ENCODE results near the gene RALGPS1. TPM values are rescaled to one million over a fixed set of nuclear protein-coding genes. Genes with fewer than 3 reads are reported as not detected.

The RALGPS1 gene
- total and polyA plus RNA-seq, 3 experiments from 2014 or later = 1.6 to 3.2 (median 2.4) TPM

- Histone ChIP-seq H3K27me3 (ENCODE audit: insufficient read depth, low read length, poor library complexity, severe bottlenecking) (no peaks in the 10 kb centered on the region), H3K9me3 (ENCODE audit: low read length) (no peaks in the 10 kb centered on the region), H3K36me3 (ENCODE audit: insufficient read depth, low read length) (no peaks in the 10 kb centered on the region), H3K4me1 (ENCODE audit: insufficient read depth, low read length) (no peaks in the 10 kb centered on the region), H3K27ac (ENCODE audit: low read depth, low read length) (no peak overlapping the region), H3K4me3 (ENCODE audit: low read length) (no peak overlapping the region)
- ChIA-PET POLR2A (no interaction called here), CTCF (no interaction called here)
- no peak for DNase-seq
- Mint-ChIP-seq H3K4me1 (peaks cover 6 to 9% (median 7%) of the 10 kb centered on the region in 3 donors), H3K36me3 (peaks cover 0 to 11% (median 6%) of the 10 kb centered on the region in 3 donors), H3K27ac (peak overlapping the region in 1 of 8 donors; percentile 33), H3K9me3 (no peaks in the 10 kb centered on the region), H3K27me3 (peaks cover 0 to 3% of the 10 kb centered on the region in 2 donors), H3K4me3 (peak overlapping the region in 1 of 7 donors; percentile 3)
Measured at GRCh38 chr9:126962336-126962735, 47.8 kb downstream of the RALGPS1 start.

DNA sequence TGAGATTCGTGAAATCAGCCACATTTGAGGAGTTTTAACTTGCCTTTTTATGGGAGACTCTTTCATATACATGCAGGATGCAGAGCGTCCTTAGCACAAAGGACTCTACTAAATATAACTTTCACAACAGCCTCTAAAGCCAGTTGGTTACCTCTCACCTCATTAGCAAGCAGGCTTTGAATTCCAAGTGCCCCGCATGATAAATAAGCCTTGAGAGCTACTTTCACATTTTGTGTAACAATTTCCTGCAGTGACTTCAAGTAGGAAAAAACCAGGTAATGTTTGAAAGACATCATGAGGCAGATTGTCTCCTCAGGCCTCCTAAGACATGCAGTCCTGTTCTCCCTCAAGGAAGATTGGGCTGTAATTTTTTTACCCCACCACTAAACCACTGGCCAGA, 50.5 kb downstream of the RALGPS1 start:
- H3K27me3 Mint-ChIP-seq = peaks cover 0 to 4% of the 10 kb centered on the region in 2 donors
- Histone ChIP-seq H3K27me3 (ENCODE audit: insufficient read depth, low read length, poor library complexity, severe bottlenecking) (no peaks in the 10 kb centered on the region), H3K4me1 (ENCODE audit: insufficient read depth, low read length) (no peaks in the 10 kb centered on the region), H3K9me3 (ENCODE audit: low read length) (no peaks in the 10 kb centered on the region), H3K27ac (ENCODE audit: low read depth, low read length) (no peak overlapping the region), H3K4me3 (ENCODE audit: low read length) (no peak overlapping the region), H3K36me3 (ENCODE audit: insufficient read depth, low read length) (no peaks in the 10 kb centered on the region)
- no peak overlapping the region for H3K27ac Mint-ChIP-seq
- ChIA-PET POLR2A (no interaction called here), CTCF (interaction anchor here (0.8 to 2.3 kb wide), 7 partner anchors 8 to 235 kb away, joined by 3 to 13 read pairs (median 5); no protein-coding TSS in a partner anchor)
- no peak for DNase-seq
- H3K4me3 Mint-ChIP-seq = no peak overlapping the region
- peaks cover 0 to 11% (median 6%) of the 10 kb centered on the region in 3 donors for H3K36me3 Mint-ChIP-seq
- peaks cover 4 to 8% (median 7%) of the 10 kb centered on the region in 3 donors for H3K4me1 Mint-ChIP-seq
- H3K9me3 Mint-ChIP-seq = no peaks in the 10 kb centered on the region

DNA sequence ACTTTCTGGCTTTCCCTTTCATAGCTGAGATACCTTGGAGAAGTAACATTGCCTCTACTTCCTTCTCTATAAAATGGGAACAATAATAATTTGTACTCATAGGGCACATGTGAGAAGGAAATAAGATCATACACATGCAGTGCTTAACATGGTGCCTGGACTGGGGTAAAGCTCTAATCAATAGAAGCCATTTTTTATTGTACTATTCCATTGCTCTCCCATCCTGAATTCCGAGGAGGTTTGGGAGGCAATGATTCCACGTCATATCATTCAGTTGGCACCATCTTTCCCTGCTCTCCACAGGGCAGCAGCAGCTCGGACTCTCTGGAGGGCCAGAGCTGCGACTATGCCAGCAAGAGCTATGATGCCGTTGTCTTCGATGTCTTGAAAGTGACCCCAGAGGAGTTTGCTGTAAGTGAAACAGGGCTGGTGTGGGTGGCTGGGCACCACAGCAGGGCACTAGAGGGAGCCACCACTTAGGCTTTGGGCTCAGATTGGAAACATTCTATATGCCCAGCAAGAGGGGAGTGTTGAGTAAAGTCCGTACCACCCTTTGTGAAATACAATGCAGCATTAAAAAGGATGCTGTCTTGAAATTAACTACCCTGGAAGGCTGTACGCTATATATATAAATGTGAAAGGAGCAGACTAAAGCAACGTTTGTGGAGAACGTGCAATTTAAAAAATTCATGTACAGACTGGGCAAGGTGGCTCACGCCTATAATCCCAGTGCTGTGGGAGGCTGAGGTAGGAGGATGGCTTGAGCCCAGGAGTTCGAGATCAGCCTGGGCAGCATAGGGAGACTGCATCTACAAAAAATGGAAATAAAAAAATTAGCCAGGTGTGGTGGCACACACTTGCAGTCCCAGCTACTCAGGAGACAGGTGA, 51.2 kb downstream of the RALGPS1 start:
- Histone ChIP-seq H3K4me1 (ENCODE audit: insufficient read depth, low read length) (no peaks in the 10 kb centered on the region), H3K27ac (ENCODE audit: low read depth, low read length) (no peak overlapping the region), H3K9me3 (ENCODE audit: low read length) (no peaks in the 10 kb centered on the region), H3K27me3 (ENCODE audit: insufficient read depth, low read length, poor library complexity, severe bottlenecking) (no peaks in the 10 kb centered on the region), H3K36me3 (ENCODE audit: insufficient read depth, low read length) (no peaks in the 10 kb centered on the region), H3K4me3 (ENCODE audit: low read length) (no peak overlapping the region)
- H3K27me3 Mint-ChIP-seq = peaks cover 0 to 4% of the 10 kb centered on the region in 2 donors
- peaks cover 4 to 15% (median 8%) of the 10 kb centered on the region in 3 donors for H3K4me1 Mint-ChIP-seq
- POLR2A ChIA-PET = no interaction called here
- H3K4me3 Mint-ChIP-seq = no peak overlapping the region
- H3K27ac Mint-ChIP-seq = peak overlapping the region in 2 of 8 donors; percentile 47 to 51
- CTCF ChIA-PET = interaction anchor here (0.8 to 2.3 kb wide), 7 partner anchors 9 to 235 kb away, joined by 3 to 13 read pairs (median 5); no protein-coding TSS in a partner anchor
- peaks cover 0 to 11% (median 6%) of the 10 kb centered on the region in 3 donors for H3K36me3 Mint-ChIP-seq
- DNase-seq = peak in 4 of 5 donors; percentile 14 to 57 (median 38)
- H3K9me3 Mint-ChIP-seq = no peaks in the 10 kb centered on the region

- Histone ChIP-seq H3K4me3 (ENCODE audit: low read length) (no peak overlapping the region), H3K36me3 (ENCODE audit: insufficient read depth, low read length) (no peaks in the 10 kb centered on the region), H3K4me1 (ENCODE audit: insufficient read depth, low read length) (no peaks in the 10 kb centered on the region), H3K27ac (ENCODE audit: low read depth, low read length) (no peak overlapping the region), H3K9me3 (ENCODE audit: low read length) (no peaks in the 10 kb centered on the region), H3K27me3 (ENCODE audit: insufficient read depth, low read length, poor library complexity, severe bottlenecking) (no peaks in the 10 kb centered on the region)
- Mint-ChIP-seq H3K9me3 (no peaks in the 10 kb centered on the region), H3K27me3 (peaks cover 0 to 3% of the 10 kb centered on the region in 2 donors), H3K4me1 (peaks cover 0 to 11% (median 5%) of the 10 kb centered on the region in 3 donors), H3K27ac (no peak overlapping the region), H3K36me3 (peaks cover 0 to 9% (median 0%) of the 10 kb centered on the region in 3 donors), H3K4me3 (no peak overlapping the region)
- POLR2A ChIA-PET = no interaction called here
- CTCF ChIA-PET = no interaction called here
- no peak for DNase-seq
Measured at GRCh38 chr9:126971261-126971660, 56.7 kb downstream of the RALGPS1 start.

DNA sequence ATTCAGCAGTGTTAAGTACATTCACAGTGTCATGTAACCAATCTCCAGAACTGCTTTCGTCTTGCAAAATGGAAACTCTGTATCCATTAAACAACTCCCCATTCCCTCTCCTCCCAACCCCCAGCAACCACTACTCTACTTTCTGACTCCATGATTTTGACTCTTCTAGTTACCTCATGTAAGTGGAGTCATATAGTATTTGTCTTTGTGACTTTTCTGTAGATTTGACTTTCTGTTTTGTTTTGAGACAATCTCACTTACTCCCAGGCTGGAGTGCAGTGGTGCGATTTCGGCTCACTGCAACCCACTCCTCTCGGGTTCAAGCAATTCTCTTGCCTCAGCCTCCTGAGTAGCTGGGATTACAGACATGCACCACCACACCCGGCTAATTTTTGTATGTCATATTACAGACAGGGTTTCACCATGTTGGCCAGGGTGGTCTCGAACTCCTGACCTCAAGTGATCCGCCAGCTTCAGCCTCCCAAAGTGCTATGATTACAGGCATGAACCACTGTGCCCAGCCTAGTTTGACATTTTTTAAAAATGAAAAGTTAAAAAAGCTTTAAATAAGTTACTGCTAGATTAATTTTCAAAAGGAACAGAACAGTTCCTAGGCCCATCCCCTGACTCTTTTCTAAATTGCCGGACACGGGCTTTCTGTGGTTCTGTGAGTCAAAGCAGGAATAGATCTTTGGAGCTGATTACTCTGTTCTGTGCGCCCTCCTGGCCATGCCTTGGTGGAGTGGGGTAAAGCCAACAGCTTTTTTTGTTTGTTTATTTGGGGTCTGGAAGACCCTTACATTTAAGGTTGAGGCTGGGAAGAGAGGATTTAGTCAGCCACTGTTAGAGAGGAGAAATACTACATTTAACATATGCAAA, 59.3 kb downstream of the RALGPS1 start:
- ChIA-PET CTCF (no interaction called here), POLR2A (no interaction called here)
- Mint-ChIP-seq H3K4me3 (no peak overlapping the region), H3K27me3 (no peaks in the 10 kb centered on the region), H3K4me1 (peaks cover 1 to 14% (median 1%) of the 10 kb centered on the region in 3 donors), H3K9me3 (no peaks in the 10 kb centered on the region), H3K27ac (peak overlapping the region in 1 of 8 donors; percentile 49), H3K36me3 (peaks cover 0 to 9% (median 0%) of the 10 kb centered on the region in 3 donors)
- Histone ChIP-seq H3K4me1 (ENCODE audit: insufficient read depth, low read length) (no peaks in the 10 kb centered on the region), H3K27ac (ENCODE audit: low read depth, low read length) (no peak overlapping the region), H3K4me3 (ENCODE audit: low read length) (no peak overlapping the region), H3K9me3 (ENCODE audit: low read length) (no peaks in the 10 kb centered on the region), H3K36me3 (ENCODE audit: insufficient read depth, low read length) (no peaks in the 10 kb centered on the region), H3K27me3 (ENCODE audit: insufficient read depth, low read length, poor library complexity, severe bottlenecking) (no peaks in the 10 kb centered on the region)
- no peak for DNase-seq

- Histone ChIP-seq H3K27me3 (ENCODE audit: insufficient read depth, low read length, poor library complexity, severe bottlenecking) (no peaks in the 10 kb centered on the region), H3K4me3 (ENCODE audit: low read length) (no peak overlapping the region), H3K36me3 (ENCODE audit: insufficient read depth, low read length) (no peaks in the 10 kb centered on the region), H3K27ac (ENCODE audit: low read depth, low read length) (no peak overlapping the region), H3K4me1 (ENCODE audit: insufficient read depth, low read length) (no peaks in the 10 kb centered on the region), H3K9me3 (ENCODE audit: low read length) (no peaks in the 10 kb centered on the region)
- H3K9me3 Mint-ChIP-seq = no peaks in the 10 kb centered on the region
- H3K27me3 Mint-ChIP-seq = no peaks in the 10 kb centered on the region
- H3K27ac Mint-ChIP-seq = no peak overlapping the region
- POLR2A ChIA-PET = no interaction called here
- no peak for DNase-seq
- H3K4me1 Mint-ChIP-seq = peaks cover 5 to 21% (median 8%) of the 10 kb centered on the region in 3 donors
- peaks cover 0 to 9% (median 0%) of the 10 kb centered on the region in 3 donors for H3K36me3 Mint-ChIP-seq
- CTCF ChIA-PET = no interaction called here
- H3K4me3 Mint-ChIP-seq = no peak overlapping the region
Measured at GRCh38 chr9:126974594-126974993, 60.0 kb downstream of the RALGPS1 start.

GRCh38 chr9:126975327-126976220, 61.0 kb downstream of the RALGPS1 start:
- Histone ChIP-seq H3K4me1 (ENCODE audit: insufficient read depth, low read length) (no peaks in the 10 kb centered on the region), H3K27me3 (ENCODE audit: insufficient read depth, low read length, poor library complexity, severe bottlenecking) (no peaks in the 10 kb centered on the region), H3K9me3 (ENCODE audit: low read length) (no peaks in the 10 kb centered on the region), H3K36me3 (ENCODE audit: insufficient read depth, low read length) (no peaks in the 10 kb centered on the region), H3K4me3 (ENCODE audit: low read length) (no peak overlapping the region), H3K27ac (ENCODE audit: low read depth, low read length) (no peak overlapping the region)
- no peaks in the 10 kb centered on the region for H3K27me3 Mint-ChIP-seq
- H3K27ac Mint-ChIP-seq = no peak overlapping the region
- POLR2A ChIA-PET = interaction anchor here (0.5 kb wide), 1 partner anchor 264 kb away, joined by 3 read pairs; no protein-coding TSS in a partner anchor
- CTCF ChIA-PET = no interaction called here
- H3K4me1 Mint-ChIP-seq = peaks cover 9 to 22% (median 17%) of the 10 kb centered on the region in 3 donors
- DNase-seq = no peak
- H3K9me3 Mint-ChIP-seq = no peaks in the 10 kb centered on the region
- H3K36me3 Mint-ChIP-seq = peaks cover 0 to 9% (median 0%) of the 10 kb centered on the region in 3 donors
- no peak overlapping the region for H3K4me3 Mint-ChIP-seq

Data from CD8-positive, alpha-beta memory T cell (primary cell).